ENCODE measurements around the gene C1orf21.

DNA sequence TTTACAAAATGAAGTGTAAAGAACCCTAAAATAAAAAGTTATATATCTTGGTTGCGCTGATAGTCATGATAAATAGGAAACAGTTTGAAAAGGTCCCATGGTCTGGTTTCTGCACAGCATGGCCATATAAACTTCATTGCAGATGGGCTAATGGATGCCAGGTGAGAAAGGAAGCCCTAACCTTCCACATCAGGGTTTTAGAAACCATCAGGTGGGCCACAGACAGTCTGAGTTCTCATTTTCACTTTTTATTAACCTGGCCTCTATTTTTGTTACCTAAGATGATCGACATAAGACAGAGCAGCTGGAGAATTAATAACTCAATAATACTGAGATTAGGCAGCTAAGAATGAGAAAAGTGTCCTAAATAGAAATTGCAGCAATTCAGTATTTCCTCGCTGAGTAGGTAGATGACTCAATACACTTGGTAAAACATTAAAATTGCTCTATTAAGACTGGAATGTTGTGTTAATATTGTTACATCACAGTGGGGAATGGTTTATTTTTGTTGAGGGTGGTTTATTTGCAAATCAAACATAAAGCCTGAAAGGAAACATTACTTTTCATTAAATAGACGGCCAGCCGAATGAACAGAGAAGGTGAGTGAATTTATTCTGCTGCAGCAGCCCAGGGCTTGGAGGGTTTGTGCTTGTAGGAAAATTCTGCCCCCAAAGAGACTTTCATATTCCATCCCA lies 21.1 kb downstream of the C1orf21 start:
- TF ChIP-seq, protein P1, sequence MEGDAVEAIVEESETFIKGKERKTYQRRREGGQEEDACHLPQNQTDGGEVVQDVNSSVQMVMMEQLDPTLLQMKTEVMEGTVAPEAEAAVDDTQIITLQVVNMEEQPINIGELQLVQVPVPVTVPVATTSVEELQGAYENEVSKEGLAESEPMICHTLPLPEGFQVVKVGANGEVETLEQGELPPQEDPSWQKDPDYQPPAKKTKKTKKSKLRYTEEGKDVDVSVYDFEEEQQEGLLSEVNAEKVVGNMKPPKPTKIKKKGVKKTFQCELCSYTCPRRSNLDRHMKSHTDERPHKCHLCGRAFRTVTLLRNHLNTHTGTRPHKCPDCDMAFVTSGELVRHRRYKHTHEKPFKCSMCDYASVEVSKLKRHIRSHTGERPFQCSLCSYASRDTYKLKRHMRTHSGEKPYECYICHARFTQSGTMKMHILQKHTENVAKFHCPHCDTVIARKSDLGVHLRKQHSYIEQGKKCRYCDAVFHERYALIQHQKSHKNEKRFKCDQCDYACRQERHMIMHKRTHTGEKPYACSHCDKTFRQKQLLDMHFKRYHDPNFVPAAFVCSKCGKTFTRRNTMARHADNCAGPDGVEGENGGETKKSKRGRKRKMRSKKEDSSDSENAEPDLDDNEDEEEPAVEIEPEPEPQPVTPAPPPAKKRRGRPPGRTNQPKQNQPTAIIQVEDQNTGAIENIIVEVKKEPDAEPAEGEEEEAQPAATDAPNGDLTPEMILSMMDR (IDR thresholded peaks at IDR 0.05) = no peak
- no peak for TF ChIP-seq POLR2A (IDR thresholded peaks at IDR 0.05)

All from body of pancreas (tissue), 4 donors.